HepG2 (cell line): ENCODE measurements around the gene YY1. TPM values are rescaled to one million over a fixed set of nuclear protein-coding genes. Genes with fewer than 3 reads are reported as not detected.

Source experiments
- ASH2L ChIP-seq: fragments of 300-600, 200-600 bp; sonication (generic); IDR thresholded peaks from 2 replicates; pipeline ENCODE4 v1.7.0; 2017; ENCODE audit warnings: low read depth, mild to moderate bottlenecking, moderate library complexity, mixed read lengths, low read length; ENCODE audit not compliant: insufficient read length
- ATF7 ChIP-seq, 2 experiments: fragments of 450-650 bp in 1 of 2; sonication (generic) in 1 of 2; formaldehyde crosslinking in 1 of 2; IDR thresholded peaks; 2 replicates each; pipeline versions ENCODE4 v1.4.0 to v1.6.1; 2016 to 2020; ENCODE audit warnings: antibody characterized with exemption in 1 of 2, mild to moderate bottlenecking in 1 of 2, missing genetic modification reagents in 1 of 2
- FOXC1 ChIP-seq: sonication (generic); formaldehyde crosslinking; IDR thresholded peaks from 2 replicates; pipeline ENCODE4 v1.8.0; 2022; ENCODE audit warnings: mild to moderate bottlenecking, missing genetic modification reagents, borderline replicate concordance
- FOXP1 ChIP-seq, 2 experiments: fragments of 450-650 bp in 1 of 2; IDR thresholded peaks; 2 replicates each; pipeline ENCODE4 v1.6.1; 2017 to 2018; ENCODE audit warnings: antibody characterized with exemption in 1 of 2
- HOXA9 ChIP-seq: sonication (generic); formaldehyde crosslinking; IDR thresholded peaks from 2 replicates; pipeline ENCODE4 v1.8.1; 2022; ENCODE audit warnings: missing genetic modification reagents, mild to moderate bottlenecking, moderate library complexity, borderline replicate concordance
- MED1 ChIP-seq: sonication (generic); formaldehyde crosslinking; IDR thresholded peaks from 2 replicates; pipeline ENCODE4 v1.4.0; 2020; ENCODE audit warnings: missing genetic modification reagents
- NRL ChIP-seq: sonication (generic); formaldehyde crosslinking; IDR thresholded peaks from 2 replicates; pipeline ENCODE4 v1.5.0; 2020; ENCODE audit warnings: missing genetic modification reagents, mild to moderate bottlenecking, moderate library complexity, borderline replicate concordance
- PATZ1 ChIP-seq: sonication (generic); formaldehyde crosslinking; IDR thresholded peaks from 2 replicates; pipeline ENCODE4 v1.4.0; 2020; ENCODE audit warnings: missing genetic modification reagents
- RBFOX2 ChIP-seq: fragments of 200-400 bp; formaldehyde crosslinking; IDR thresholded peaks from 2 replicates; pipeline ENCODE4 v1.6.1; 2017; ENCODE audit warnings: low read depth, mild to moderate bottlenecking, low read length
- SOX13 ChIP-seq, 3 experiments: fragments of 450-650 bp in 1 of 3; sonication (generic) in 1 of 3; formaldehyde crosslinking in 1 of 3; IDR thresholded peaks in 2 of 3; conservative IDR thresholded peaks in 1 of 3; 2 replicates each; pipeline versions ENCODE4 v1.5.0 to v1.6.1; 2016 to 2020; ENCODE audit warnings: antibody characterized with exemption in 1 of 3, mild to moderate bottlenecking in 1 of 3, missing compliant biosample characterization in 1 of 3, missing genetic modification reagents in 1 of 3, moderate library complexity in 1 of 3
- THAP11 ChIP-seq: IDR thresholded peaks from 2 replicates; pipeline ENCODE4 v1.6.1; 2016; ENCODE audit warnings: missing biosample characterization, missing genetic modification reagents
- YEATS4 ChIP-seq: sonication (generic); formaldehyde crosslinking; IDR thresholded peaks from 2 replicates; pipeline ENCODE4 v1.4.0; 2020; ENCODE audit warnings: missing genetic modification reagents, borderline replicate concordance
- ZBTB14 ChIP-seq: sonication (generic); formaldehyde crosslinking; IDR thresholded peaks from 2 replicates; pipeline ENCODE4 v1.4.0; 2020; ENCODE audit warnings: missing genetic modification reagents
- ZNF230 ChIP-seq: sonication (generic); formaldehyde crosslinking; IDR thresholded peaks from 2 replicates; pipeline ENCODE4 v1.4.0; 2020; ENCODE audit warnings: mild to moderate bottlenecking, missing genetic modification reagents
- ZNF317 ChIP-seq: sonication (generic); formaldehyde crosslinking; IDR thresholded peaks from 2 replicates; pipeline ENCODE4 v1.5.0; 2020; ENCODE audit warnings: mild to moderate bottlenecking, missing genetic modification reagents
- ZNF550 ChIP-seq: sonication (generic); formaldehyde crosslinking; IDR thresholded peaks from 2 replicates; pipeline ENCODE4 v1.4.0; 2020; ENCODE audit warnings: mild to moderate bottlenecking, missing genetic modification reagents, borderline replicate concordance
- ZNF574 ChIP-seq: sonication (generic); formaldehyde crosslinking; IDR thresholded peaks from 2 replicates; pipeline ENCODE4 v1.4.0; 2020; ENCODE audit warnings: missing genetic modification reagents
- ZNF749 ChIP-seq: sonication (generic); formaldehyde crosslinking; IDR thresholded peaks from 2 replicates; pipeline ENCODE4 v1.8.0; 2022; ENCODE audit warnings: mild to moderate bottlenecking, missing genetic modification reagents, moderate library complexity, borderline replicate concordance
- ZNF792 ChIP-seq: IDR thresholded peaks from 2 replicates; pipeline ENCODE4 v1.6.1; 2016
- ZNF841 ChIP-seq: sonication (generic); formaldehyde crosslinking; IDR thresholded peaks from 2 replicates; pipeline ENCODE4 v1.8.1; 2023; ENCODE audit warnings: missing genetic modification reagents, borderline replicate concordance
- ZSCAN12 ChIP-seq: sonication (generic); formaldehyde crosslinking; IDR thresholded peaks from 2 replicates; pipeline ENCODE4 v1.9.0; 2021; ENCODE audit warnings: mild to moderate bottlenecking, missing genetic modification reagents
- polyA plus RNA-seq, 8 experiments: library from polyadenylated mRNA; depleted of rRNA in 3 of 8; stranded (reverse) in 7 of 8; unstranded in 1 of 8; fragments of >200 nt; fragmentation: Illumina TruSeq in 4 of 8; extraction: Trizol in 4 of 8; gene quantifications; 2 replicates each; pipeline versions ENCODE4 v1.2.1 to v1.2.3, GENCODE V29; 2011 to 2016; ENCODE audit warnings: low read depth in 4 of 8, missing spikeins in 1 of 8, mixed read lengths in 1 of 8; ENCODE audit not compliant: insufficient read depth in 1 of 8
- total RNA-seq, 5 experiments: library from RNA; depleted of rRNA; stranded (reverse); fragments of >200 nt; fragmentation: Illumina TruSeq; extraction: Trizol; gene quantifications; 2 replicates each; pipeline ENCODE4 v1.2.3, GENCODE V29; 2016; ENCODE audit warnings: low read depth in 1 of 5

YY1 gene
- total and polyA plus RNA-seq, 2 of the 13 experiments (the other 11 are each of a cell fraction or from before 2014, with no cell fraction given) = 29.4 to 68.1 TPM

- TF ChIP-seq SOX13 (IDR thresholded peaks at IDR 0.05) (no peak), SOX13 (CRISPR knock-in tag; conservative IDR thresholded peaks at IDR 0.05 in 1 of 2, IDR thresholded peaks at IDR 0.05 in 1 of 2) (peak in 1 of 2 experiments; percentile 4; a peak in 1 of 4 replicates), MED1 (CRISPR knock-in tag) (peak; percentile 45; the same call in 1 of the 2 replicates), YEATS4 (0 out of 2 replicates have a peak, but pooled peaks have one; percentile 50), ZNF749 (CRISPR knock-in tag) (0 out of 2 replicates have a peak, but pooled peaks have one; percentile 63), FOXP1 (IDR thresholded peaks at IDR 0.05) (no peak), FOXP1 (CRISPR knock-in tag; IDR thresholded peaks at IDR 0.05) (no peak), FOXC1 (peak; percentile 71; the same call in 1 of the 2 replicates), ATF7 (IDR thresholded peaks at IDR 0.05) (no peak), ATF7 (CRISPR knock-in tag; IDR thresholded peaks at IDR 0.05) (no peak), ZNF230 (CRISPR knock-in tag) (0 out of 2 replicates have a peak, but pooled peaks have one; percentile 16), ASH2L (peak; percentile 85), ZNF841 (CRISPR knock-in tag) (0 out of 2 replicates have a peak, but pooled peaks have one; percentile 36), ZNF550 (no peak), HOXA9 (CRISPR knock-in tag) (0 out of 2 replicates have a peak, but pooled peaks have one; percentile 51), RBFOX2 (0 out of 2 replicates have a peak, but pooled peaks have one; percentile 40), NRL (CRISPR knock-in tag) (no peak), ZNF792 (CRISPR knock-in tag) (no peak), ZBTB14 (CRISPR knock-in tag) (peak; percentile 60), THAP11 (CRISPR knock-in tag) (peak; percentile 62), ZNF574 (CRISPR knock-in tag) (peak; percentile 69), ZSCAN12 (no peak), ZNF317 (CRISPR knock-in tag) (0 out of 2 replicates have a peak, but pooled peaks have one; percentile 34), PATZ1 (CRISPR knock-in tag) (0 out of 2 replicates have a peak, but pooled peaks have one; percentile 10)
These were observed 1.1 kb upstream of the YY1 start (continued) for GRCh38 chr14:100237735-100238418.
